ENCODE measurements around the gene POLN. TPM values are rescaled to one million over a fixed set of nuclear protein-coding genes. Genes with fewer than 3 reads are reported as not detected.

The POLN gene
- total and polyA plus RNA-seq, 11 donors: 0.38 to 4.5 (median 1.9) TPM

- peaks cover 0 to 15% (median 0%) of the 10 kb centered on the region in 9 donors for H3K27me3 ChIP-seq
- peaks cover 0 to 6% (median 0%) of the 10 kb centered on the region in 12 donors for H3K4me1 ChIP-seq
- no peak overlapping the region for H3K4me3 ChIP-seq
- intact Hi-C loops (cut with DNase I): no loop called here
- WGBS, 4 donors: 60 to 77% (median 71%) methylated on average over 1 to 14 of the region's 14 CpGs
- H3K9me3 ChIP-seq: no peaks in the 10 kb centered on the region
- peak in 3 of 5 donors; percentile 4 to 53 (median 11) for DNase-seq
- TF ChIP-seq CTCF (IDR thresholded peaks at IDR 0.05) (no peak), POLR2A (IDR thresholded peaks at IDR 0.05) (no peak)
- H3K36me3 ChIP-seq: no peaks in the 10 kb centered on the region
- no peak overlapping the region for H3K27ac ChIP-seq
- no peak for ATAC-seq
Measured at GRCh38 chr4:2069986-2070385, 171.9 kb downstream of the POLN start.

GRCh38 chr4:2069161-2069971 lies 172.6 kb downstream of the POLN start:
- Histone ChIP-seq H3K9me3 (no peaks in the 10 kb centered on the region), H3K4me1 (peaks cover 0 to 6% (median 0%) of the 10 kb centered on the region in 12 donors), H3K36me3 (no peaks in the 10 kb centered on the region), H3K27me3 (peaks cover 0 to 15% (median 0%) of the 10 kb centered on the region in 9 donors), H3K27ac (no peak overlapping the region), H3K4me3 (no peak overlapping the region)
- DNase-seq (peak in 3 of 5 donors; percentile 9 to 55 (median 17)), ATAC-seq (no peak)
- intact Hi-C loops (cut with DNase I): no loop called here
- WGBS, 4 donors: 76 to 82% (median 79%) methylated on average over 7 to 17 of the region's 17 CpGs
- no peak for TF ChIP-seq POLR2A (IDR thresholded peaks at IDR 0.05)
- TF ChIP-seq CTCF (IDR thresholded peaks at IDR 0.05): no peak

- Histone ChIP-seq H3K4me1 (peaks cover 0 to 6% (median 0%) of the 10 kb centered on the region in 12 donors), H3K36me3 (no peaks in the 10 kb centered on the region), H3K27ac (no peak overlapping the region), H3K27me3 (peaks cover 0 to 15% (median 0%) of the 10 kb centered on the region in 9 donors), H3K4me3 (no peak overlapping the region), H3K9me3 (no peaks in the 10 kb centered on the region)
- ATAC-seq (no peak), DNase-seq (peak in 3 of 5 donors; percentile 14 to 49 (median 16))
- intact Hi-C loops (cut with DNase I): no loop called here
- WGBS, 4 donors: 87 to 92% (median 89%) methylated on average over 7 to 11 of the region's 11 CpGs
- TF ChIP-seq CTCF (IDR thresholded peaks at IDR 0.05): no peak
- no peak for TF ChIP-seq POLR2A (IDR thresholded peaks at IDR 0.05)
Measured at GRCh38 chr4:2068566-2068965, 173.4 kb downstream of the POLN start.

GRCh38 chr4:2068198-2068470 lies 173.8 kb downstream of the POLN start:
- DNase-seq: no peak

More at GRCh38 chr4:2068198-2068470, 173.8 kb downstream of the POLN start:
- ATAC-seq: no peak
- Histone ChIP-seq H3K36me3 (no peaks in the 10 kb centered on the region), H3K27me3 (peaks cover 0 to 15% (median 0%) of the 10 kb centered on the region in 9 donors), H3K4me1 (peaks cover 0 to 6% (median 0%) of the 10 kb centered on the region in 12 donors), H3K4me3 (no peak overlapping the region), H3K27ac (no peak overlapping the region), H3K9me3 (no peaks in the 10 kb centered on the region)
- 95 to 96% (median 95%) methylated on average over 13 of the region's 13 CpGs for WGBS, 4 donors
- intact Hi-C loops (cut with DNase I): no loop called here
- no peak for TF ChIP-seq CTCF (IDR thresholded peaks at IDR 0.05)
